CMK (cell line): ENCODE data around the gene HMCN1.
"Not testable (repeated sequence)": the region's sequence is repeated elsewhere in the genome, so short reads cannot be mapped to it uniquely, and the experiment has no call there.

Experiments used
- DNase-seq: peaks from one replicate; pipeline ENCODE4 v3.0.0-alpha.2; 2010; ENCODE audit warnings: low read depth

HMCN1 gene

DNA sequence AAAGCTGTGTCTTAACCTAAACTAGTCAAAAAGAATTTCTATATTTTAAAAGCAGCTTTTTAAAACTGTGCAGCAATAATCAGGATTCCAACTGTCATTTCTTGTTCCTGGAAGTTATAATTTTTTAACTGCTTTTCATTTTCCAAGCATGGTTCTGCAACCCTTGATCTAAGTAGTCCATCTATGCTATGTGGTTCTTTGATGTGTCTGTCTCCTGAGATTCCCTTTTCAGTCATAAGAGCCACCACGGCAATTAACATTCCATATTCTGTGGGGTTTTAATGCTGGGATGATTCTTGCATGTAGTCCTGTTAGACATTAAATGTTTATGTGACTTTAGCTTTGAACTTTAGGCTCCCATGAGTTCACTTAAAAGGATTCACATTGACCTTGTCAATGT is 420.5 kb downstream of the HMCN1 start:
- DNase-seq = no peak

DNA sequence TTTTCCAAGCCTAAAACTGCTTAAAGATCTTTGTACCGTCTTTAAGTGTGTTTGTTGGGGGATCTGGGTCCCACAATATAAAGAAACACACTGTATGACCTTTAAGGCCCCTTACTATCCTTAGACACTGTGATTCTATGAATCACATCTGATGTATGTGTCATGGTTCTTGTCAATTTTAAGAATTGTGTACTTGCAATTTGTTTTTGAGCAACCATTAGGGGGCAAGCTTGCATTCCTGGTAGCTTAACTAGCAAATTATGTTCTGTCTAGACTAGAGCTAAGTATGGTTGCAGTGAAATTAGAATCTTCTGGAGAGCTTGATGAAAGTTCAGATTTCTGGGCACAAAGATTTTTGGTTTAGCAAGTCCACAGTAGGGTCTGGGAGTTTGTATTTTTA is 421.4 kb downstream of the HMCN1 start:
- peak; percentile 29 for DNase-seq

DNA sequence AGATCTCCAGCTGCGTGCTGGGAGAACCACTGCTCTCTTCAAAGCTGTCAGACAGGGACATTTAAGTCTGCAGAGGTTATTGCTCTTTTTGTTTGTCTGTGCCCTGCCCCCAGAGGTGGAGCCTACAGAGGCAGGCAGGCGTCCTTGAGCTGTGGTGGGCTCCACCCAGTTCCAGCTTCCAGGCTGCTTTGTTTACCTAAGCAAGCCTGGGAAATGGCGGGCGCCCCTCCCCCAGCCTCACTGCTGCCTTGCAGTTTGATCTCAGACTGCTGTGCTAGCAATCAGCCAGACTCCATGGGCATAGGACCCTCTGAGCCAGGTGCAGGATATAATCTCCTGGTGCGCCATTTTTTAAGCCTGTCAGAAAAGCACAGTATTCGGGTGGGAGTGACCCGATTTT is 428.7 kb downstream of the HMCN1 start:
- not testable (repeated sequence) for DNase-seq

DNA sequence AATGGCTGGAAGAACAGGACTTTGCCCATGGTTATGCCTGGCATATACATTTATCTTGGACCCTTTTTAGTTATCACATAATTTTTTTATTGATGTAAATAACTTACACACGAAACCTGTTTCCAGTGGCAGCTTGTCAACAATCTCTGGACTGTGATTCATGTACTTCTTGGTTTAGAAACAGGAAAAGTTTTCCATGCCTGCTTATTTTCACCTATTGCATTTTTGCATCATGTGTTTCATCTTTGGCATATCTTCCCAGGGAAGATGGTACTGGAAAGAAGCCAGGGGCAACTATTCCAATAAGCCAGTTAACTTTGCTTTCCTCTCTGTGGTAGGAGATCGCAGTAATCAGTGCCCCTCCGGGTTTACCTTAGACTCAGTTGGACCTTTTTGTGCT is 430.6 kb downstream of the HMCN1 start:
- no peak for DNase-seq

DNA sequence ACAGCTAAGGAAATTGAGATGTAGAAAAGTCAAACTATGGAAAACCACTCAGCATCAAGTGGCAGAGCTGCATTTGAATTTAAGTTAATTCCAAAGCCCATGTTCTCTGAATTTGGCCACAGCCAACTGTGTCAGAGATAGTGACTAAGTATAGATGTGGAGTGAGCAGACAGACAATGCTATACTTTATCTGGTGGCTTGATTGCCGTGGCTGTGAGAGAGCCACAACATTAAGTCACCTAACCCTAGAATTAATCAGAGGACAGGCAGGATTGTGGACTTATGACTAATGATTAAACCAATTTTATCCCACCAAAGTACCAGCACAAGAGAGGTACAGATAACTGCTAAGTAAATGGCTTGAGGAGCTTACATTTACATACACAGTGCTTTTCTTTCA is 431.1 kb downstream of the HMCN1 start:
- no peak for DNase-seq

DNA sequence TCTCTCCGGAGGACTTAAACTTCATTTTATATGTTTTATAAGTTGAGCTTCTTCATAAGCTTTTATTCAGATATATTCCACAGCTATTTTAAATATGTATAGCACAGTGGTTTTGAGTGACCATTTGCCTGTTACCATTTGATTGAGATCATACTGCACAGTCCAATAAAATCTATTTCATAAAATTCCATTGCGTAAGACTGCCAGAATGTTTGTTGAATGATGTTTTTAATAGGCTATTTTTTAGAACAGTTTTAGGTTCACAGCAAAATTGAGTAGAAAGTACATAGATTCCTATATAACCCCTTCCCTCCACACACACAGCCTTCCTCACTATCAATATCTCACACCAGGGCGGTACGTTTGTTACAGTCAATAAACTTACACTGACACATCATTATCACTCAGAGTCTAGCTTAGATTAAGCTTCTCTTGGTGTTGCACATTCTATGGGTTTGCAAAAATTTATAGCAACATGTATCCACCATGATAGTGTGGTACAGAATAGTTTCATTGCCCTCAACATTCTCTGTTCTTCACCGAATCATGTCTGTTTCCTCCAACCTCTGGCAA is 433.0 kb downstream of the HMCN1 start:
- no peak for DNase-seq

DNA sequence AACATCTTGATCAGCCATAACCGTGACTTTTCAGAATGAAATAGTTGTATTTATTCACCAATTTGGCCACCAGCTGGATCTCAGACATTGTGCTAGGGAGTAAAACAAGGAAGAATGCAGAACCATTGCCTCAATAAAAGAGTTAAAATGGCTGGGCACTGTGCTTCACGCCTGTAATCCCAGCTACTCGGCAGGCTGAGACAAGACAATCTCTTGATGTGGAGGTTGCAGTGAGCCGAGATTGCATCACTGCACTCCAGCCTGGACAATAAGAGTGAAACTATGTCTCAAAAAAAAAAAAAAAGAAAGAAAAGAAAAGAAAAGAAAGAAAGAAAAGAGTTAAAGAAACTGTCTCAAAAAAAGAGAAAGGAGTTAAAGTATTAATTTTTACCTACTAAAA is 441.4 kb downstream of the HMCN1 start:
- DNase-seq = no peak

DNA sequence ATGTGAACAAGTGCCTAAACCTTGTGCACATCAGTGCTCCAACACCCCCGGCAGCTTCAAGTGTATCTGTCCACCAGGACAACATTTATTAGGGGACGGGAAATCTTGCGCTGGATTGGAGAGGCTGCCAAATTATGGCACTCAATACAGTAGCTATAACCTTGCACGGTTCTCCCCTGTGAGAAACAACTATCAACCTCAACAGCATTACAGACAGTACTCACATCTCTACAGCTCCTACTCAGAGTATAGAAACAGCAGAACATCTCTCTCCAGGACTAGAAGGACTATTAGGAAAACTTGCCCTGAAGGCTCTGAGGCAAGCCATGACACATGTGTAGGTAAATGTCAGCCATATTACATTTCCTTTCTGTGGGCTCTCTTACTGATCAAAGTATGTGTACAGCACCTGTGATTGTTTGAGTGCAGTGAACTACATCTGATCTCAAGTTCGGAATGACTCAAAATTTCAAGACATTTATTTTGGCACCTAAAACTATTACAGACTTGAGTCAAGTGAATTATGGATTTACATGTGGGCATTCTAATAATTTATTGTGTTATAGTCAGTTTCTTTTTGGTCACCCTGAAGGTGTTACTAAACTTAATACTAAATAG is 444.3 kb downstream of the HMCN1 start:
- DNase-seq = no peak

DNA sequence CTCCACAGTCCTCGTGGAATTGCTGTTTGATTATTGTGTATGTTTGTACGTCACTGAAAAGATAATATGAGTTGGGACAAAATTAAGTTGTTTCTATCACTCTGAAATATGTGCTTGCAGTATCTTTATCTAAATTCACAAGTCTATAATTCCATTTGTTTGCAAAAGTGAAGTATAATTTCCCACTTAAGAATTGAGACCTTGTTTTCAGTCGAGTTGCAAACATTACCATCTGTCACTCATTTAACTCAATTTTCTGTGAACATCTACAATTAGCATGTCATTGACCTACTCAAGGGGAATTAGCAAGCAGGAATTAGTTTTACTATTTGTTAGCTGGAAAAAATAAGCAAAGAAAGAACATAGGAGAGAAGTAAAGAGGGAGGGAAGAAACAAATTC is 445.0 kb downstream of the HMCN1 start:
- DNase-seq = no peak

DNA sequence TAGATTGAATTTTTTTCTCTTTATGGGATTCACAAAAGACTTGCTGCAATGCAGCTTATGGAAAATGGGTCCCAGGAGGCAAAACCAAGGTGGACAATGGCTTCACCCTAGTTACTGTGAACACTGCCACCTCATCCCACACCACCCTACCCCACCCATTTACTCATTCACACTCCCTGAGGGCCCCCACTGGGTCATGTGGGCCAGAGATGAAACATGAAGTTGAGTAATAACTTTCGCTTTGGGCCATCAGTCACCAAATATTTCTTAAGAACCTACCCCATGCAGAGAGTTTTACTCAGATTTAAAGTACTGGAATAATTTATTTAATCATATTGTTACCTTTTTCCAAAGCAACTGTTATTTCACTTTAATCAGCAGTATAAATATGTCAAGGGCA is 449.0 kb downstream of the HMCN1 start:
- no peak for DNase-seq

DNA sequence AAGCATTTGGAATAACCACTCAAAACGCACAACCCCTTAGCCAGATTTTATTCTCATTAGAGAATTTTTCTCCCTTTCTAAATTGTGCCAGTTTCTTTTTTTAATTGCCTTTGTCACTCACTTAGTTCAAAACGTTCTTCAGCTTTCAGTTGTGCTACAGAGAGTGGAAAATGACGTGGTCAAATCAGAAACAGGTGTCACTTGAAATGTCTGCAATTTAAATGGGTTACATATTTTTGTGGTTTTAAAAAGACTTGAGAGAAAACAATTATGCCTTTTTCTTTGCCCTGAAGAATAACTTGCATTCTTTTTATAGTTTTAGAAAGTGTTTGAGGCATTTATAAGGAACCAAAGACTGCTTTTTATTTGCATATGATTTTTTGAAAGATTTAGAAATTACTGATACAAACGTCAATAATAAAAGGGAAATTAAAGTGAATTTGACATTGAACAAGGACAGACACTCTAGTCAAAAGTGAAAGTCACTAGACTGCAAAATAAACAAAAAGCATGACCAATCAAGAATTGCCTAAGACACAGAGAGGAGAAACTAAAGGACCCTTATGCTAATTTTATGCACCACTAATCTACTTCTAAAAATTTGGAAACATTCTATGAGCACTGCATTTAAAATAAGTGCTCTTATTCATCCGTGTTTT is 449.9 kb downstream of the HMCN1 start:
- DNase-seq = no peak

DNA sequence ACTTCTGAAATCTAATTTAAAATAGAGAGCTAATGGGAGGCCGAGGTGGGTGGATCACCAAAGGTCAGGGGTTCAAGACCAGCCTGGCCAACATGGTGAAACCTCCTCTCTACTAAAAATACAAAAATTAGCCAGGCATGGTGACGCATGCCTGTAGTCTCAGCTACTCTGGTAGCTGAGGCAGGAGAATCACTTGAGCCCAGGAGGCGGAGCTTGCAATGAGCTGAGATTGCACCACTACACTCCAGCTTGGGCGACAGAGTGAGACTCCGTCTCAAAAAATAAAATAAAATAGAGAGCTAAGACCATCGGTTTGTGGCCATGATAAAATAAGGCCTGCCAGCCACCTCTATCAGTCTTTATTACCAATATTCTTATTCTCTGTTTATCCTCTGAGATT is 452.1 kb downstream of the HMCN1 start:
- not testable (repeated sequence) for DNase-seq

DNA sequence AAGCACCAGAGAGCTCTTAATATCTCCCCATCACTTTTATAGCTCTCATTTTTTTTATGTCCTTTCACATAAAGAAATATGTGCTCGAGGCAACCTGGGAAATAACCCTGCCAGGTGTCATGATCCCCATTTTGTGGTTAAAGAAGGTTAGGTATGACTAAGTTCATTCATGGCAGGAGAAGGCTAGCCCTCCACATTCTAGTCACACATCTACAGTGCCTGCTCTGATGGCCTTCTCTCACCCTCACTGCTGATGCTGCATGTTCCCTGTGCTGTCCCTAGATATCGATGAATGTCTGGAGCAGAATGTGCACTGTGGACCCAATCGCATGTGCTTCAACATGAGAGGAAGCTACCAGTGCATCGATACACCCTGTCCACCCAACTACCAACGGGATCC is 453.4 kb downstream of the HMCN1 start:
- no peak for DNase-seq

DNA sequence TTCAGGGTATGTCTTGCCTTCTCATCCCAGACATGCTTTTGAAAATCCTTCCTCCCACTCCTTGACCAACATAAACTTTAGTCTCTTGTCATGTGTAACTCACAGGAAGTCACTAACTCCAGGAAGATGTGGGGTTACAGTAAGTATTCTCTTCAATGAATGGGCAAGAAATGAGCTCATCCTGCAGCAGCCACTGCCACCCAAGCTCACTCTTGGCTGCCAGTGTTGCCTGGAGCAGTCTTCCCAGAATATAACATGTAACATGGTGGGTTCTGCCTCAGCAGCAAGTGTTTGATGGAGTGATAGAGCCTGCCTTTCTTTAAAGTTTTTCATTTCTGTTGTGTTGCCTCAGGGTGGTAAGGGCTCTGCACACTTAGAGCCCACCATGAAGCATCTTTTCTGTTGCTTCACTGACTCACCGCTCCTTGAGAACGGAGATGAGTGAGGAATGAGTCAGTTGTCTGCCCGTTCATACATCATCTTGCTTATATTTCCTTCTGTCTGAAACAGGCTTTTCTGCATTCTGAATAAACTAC is 453.9 kb downstream of the HMCN1 start:
- DNase-seq = no peak

DNA sequence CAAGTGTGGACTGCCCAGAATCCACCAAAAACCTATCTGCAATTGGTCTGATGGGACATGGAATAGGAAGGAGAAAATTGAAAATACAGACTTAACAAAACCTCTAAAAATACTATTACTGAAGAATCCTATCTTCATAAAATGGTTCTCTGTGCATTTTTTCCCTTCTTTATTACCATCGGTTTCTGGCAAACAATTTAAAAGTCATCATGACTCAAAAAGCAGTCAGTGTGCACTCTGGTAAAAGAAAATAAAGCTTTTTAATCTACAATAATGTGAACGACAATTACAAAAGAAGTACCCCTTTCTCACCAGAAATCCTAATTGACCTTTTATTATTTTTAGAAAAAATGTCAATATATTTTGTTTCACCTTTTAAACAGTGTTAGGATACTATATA is 454.5 kb downstream of the HMCN1 start:
- no peak for DNase-seq

DNA sequence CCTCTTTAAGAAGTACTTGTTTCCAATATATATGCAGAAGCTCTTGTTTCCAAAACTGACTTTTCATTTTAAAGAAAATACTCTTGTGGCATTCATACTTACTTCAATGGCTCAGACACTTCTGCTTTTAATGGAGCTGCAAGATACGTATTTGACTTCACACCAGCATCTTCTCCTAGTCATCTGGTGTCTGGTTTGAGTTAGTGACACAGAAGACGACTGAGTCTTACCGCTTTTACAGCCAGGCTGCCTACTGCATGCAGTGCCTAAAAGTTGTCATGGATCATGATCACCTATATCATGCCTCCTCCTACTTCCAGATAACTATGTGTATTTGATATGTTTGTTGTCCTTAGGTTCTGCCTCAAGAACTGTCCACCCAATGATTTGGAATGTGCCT is 455.0 kb downstream of the HMCN1 start:
- DNase-seq = no peak

DNA sequence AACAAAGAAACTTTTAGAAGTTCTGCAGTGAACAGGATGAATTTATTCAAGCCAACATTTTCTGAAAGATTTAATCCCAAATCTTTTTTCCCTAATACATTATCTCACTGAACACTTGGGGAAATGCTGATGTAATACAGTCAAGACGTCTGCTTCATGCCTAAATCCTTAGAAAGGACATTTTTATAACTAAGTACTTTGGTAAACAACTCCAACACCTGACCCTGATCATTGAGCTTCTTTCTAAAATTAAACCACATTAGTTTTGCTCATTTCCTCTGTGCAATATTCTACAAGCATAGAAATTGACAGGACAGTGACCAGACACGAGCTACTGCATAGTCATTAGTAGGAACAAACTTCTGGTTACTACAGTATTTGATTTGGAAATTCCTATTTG is 457.3 kb downstream of the HMCN1 start:
- DNase-seq = no peak

DNA sequence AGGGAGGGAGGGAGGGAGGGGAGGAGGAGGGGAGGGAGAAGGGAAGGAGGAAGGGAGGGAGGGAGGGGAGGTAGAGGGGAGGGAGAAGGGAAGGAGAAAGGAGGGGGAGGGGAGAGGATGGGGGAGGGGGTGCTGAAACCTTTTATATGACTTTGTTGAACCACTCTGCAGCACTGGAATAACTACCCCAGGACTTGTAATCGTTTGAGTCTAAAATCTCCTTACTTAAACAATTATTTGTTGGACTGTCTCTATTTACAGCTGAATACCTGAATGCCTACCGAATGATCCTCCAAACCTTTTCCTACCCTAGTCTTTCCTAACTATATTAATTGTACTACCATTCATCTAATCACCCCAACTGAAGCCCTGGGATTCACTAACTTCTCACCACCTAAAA is 459.0 kb downstream of the HMCN1 start:
- DNase-seq = no peak

DNA sequence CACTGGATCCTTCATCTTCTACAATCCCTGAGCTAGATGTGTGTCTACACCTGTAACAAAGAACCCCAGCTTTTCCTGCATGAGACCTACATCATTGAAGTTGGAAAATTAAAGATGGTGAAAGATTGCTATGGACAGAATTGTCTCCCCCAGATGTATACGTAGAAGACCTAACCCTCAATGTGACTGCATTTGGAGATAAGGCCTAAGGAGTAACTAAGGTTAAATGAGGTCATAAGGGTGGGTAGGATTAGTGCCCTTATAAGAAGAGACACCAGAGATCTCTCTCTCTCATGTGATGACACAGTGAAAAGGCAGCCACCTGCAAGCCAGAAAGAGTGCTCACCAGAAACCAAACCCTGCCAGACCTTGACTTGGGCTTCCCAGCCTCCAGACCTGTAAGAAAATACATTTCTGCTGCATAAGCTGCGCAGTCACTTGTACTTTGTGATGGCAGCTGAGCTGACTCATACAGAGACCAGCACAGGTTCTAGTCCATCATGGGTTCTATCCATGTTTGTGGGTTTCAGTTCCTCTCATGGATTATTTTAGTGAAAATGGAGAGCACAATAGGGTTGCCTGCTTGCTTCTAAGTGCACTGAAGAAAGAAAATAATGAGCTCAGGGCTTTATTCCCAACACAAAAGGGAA is 460.0 kb downstream of the HMCN1 start:
- peak; percentile 45 for DNase-seq

DNA sequence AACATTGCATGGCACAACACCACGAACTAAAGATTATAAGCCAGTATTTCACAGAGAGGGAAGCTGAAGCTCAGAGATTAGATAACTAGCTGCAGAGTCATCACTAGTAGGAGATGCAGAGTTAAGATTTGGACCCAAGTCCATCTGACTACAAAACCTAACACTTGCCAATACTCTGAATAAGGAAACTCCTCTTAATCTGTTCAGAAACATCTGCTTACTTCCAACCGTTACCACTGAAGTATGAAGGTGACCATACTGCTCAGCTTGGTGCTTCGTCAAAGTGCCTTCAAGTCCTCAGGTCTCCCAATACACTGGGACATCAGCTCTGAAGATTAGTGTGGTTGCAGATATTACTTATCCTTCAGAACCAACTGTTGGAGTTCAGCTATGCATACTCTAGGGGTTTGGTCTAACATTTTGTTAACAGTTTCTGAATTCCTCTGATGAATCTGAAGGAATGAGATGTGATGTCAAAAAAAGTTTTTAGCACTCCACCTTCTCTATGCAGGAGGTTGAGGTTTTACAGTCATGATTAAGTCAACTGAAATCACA is 461.3 kb downstream of the HMCN1 start:
- peak; percentile 93 for DNase-seq

DNA sequence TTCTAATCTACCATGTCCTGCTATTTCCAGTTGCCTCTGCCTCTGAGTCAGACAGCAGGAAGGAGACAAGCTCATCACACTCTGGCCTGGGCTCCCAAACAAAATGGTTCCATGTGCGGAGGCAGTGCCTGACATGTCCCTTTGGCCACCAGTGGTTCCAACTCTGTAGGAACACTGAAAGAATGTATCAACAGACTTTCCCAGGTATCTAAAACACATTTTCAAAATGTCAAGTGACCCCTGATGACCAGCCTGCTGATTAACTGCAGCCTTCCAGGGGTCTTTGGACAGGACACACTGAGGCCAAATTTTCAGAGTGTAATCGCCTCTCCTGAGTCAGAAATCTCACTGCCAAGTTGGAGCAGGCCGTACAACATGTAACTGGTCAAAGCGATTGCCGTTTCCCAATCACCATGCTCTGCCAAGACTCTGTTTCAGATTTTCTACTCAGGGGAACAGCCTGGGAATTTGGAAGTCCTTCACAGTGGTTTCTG is 468.1 kb downstream of the HMCN1 start:
- DNase-seq = no peak

DNA sequence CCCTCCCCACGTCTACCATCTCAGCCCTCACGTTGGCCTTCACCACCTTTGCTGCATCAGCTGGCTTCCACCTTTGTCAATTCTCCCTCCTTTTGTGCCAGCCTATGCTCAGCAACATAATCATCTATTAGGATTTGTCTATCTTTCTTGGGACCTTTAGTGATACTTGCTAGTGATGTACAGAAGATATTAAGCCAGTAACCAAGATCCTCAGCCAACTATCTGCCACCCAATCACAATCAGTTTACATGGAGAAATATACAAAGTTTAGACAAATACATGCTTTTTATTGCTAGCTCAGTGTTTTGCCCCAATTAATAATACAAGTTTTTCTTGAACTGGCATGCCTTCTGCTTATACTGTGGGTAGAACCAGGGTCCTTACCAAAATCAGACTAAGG is 468.6 kb downstream of the HMCN1 start:
- DNase-seq = no peak
